K562 (cell line): ENCODE results near the gene GPRIN1. TPM values are rescaled to one million over a fixed set of nuclear protein-coding genes. Genes with fewer than 3 reads are reported as not detected.

Source experiments
- ATAC-seq: fragments of 200-7000 bp; cut with Tn5 transposase; 3 replicates; pipeline ENCODE4 v1.9.1; 2020; ENCODE audit warnings: moderate library complexity
- BruUV-seq: library from RNA; stranded (reverse); fragments of 400-500 nt; replicated peaks from 2 replicates; lab custom pipeline; 2021; lab: Mats Ljungman, UMichigan
- CTCF ChIA-PET: fragments of 300-600 bp; formaldehyde crosslinking; extraction: SDS; loops from one replicate; lab custom pipeline; 2021; ENCODE audit warnings: low intra/inter-chr PET ratio; lab: Yijun Ruan, JAX
- POLR2A ChIA-PET: fragments of 300-600, 350-650 bp; sonication (Branson Sonifier 250); formaldehyde crosslinking; extraction: SDS; loops from one replicate; lab custom pipeline; 2021; ENCODE audit warnings: antibody characterized with exemption, inconsistent platforms; lab: Yijun Ruan, JAX
- DNase-seq, 4 experiments: peaks; one replicate each; pipeline versions ENCODE4 v3.0.0 to v3.0.0-alpha.2; 2011 to 2018; ENCODE audit warnings: low spot score in 3 of 4, mixed read lengths in 3 of 4; ENCODE audit errors: extremely low read depth in 1 of 4
- FAIRE-seq: peaks from 2 replicates; lab custom pipeline; 2011; peaks lifted over from hg19 to GRCh38; lab: Jason Lieb, UNC
- H2AFZ ChIP-seq: 2 replicates; pipeline ENCODE4 v1.6.0; 2011; ENCODE audit warnings: low read depth, low read length, control low read depth, inconsistent platforms
- H3K27ac ChIP-seq: fragments of 200-600 bp; 3 replicates; pipeline ENCODE4 v1.8.0; 2011; ENCODE audit warnings: low read depth, mild to moderate bottlenecking, control low read depth, inconsistent platforms, low read length, moderate library complexity, mixed read lengths; ENCODE audit errors: extremely low read depth
- H3K27me3 ChIP-seq, 2 experiments: fragments of 300-600 bp in 1 of 2; 2 replicates in 1 of 2; 3 replicates in 1 of 2; pipeline versions ENCODE4 v1.6.0 to v1.8.0; 2011; ENCODE audit warnings: inconsistent platforms in 2 of 2, low read length in 2 of 2, mild to moderate bottlenecking in 1 of 2, mixed read lengths in 1 of 2, moderate library complexity in 1 of 2; ENCODE audit not compliant: control insufficient read depth in 2 of 2, insufficient read depth in 2 of 2
- H3K36me3 ChIP-seq: fragments of 300-600 bp; 3 replicates; pipeline ENCODE4 v1.8.0; 2011; ENCODE audit warnings: mild to moderate bottlenecking, low read length, inconsistent platforms; ENCODE audit not compliant: control insufficient read depth, insufficient read depth
- H3K4me1 ChIP-seq, 2 experiments: fragments of 200-600 bp in 1 of 2; replicated peaks in 1 of 2; 2 replicates in 1 of 2; 3 replicates in 1 of 2; pipeline versions ENCODE4 v1.5.1 to v1.8.0; 2011; ENCODE audit warnings: inconsistent platforms in 2 of 2, low read length in 2 of 2, mild to moderate bottlenecking in 1 of 2, mixed read lengths in 1 of 2, moderate library complexity in 1 of 2; ENCODE audit not compliant: control insufficient read depth in 2 of 2, insufficient read depth in 2 of 2
- H3K4me2 ChIP-seq: 2 replicates; pipeline ENCODE4 v1.6.1; 2011; ENCODE audit warnings: low read length, control low read depth, inconsistent platforms, mixed read lengths; ENCODE audit not compliant: insufficient read depth
- H3K4me3 ChIP-seq: fragments of 200-600 bp; sonication (generic), shearing (Covaris generic); 2 replicates; pipeline ENCODE4 v1.5.1; 2016; ENCODE audit warnings: control low read depth, inconsistent platforms
- H3K79me2 ChIP-seq: fragments of 200-600 bp; 3 replicates; pipeline ENCODE4 v1.8.0; 2011; ENCODE audit warnings: low read length, inconsistent platforms; ENCODE audit not compliant: control insufficient read depth, insufficient read depth
- H3K9ac ChIP-seq, 2 experiments: 2 replicates each; pipeline versions ENCODE4 v1.6.0 to v1.6.1; 2011; ENCODE audit warnings: low read depth in 2 of 2, low read length in 2 of 2, control low read depth in 1 of 2, inconsistent platforms in 1 of 2, mild to moderate bottlenecking in 1 of 2, mixed read lengths in 1 of 2; ENCODE audit not compliant: insufficient read depth in 1 of 2
- H3K9me1 ChIP-seq: one replicate; pipeline ENCODE4 v1.6.0; 2011; ENCODE audit warnings: inconsistent platforms, mild to moderate bottlenecking, low read length, moderate library complexity; ENCODE audit not compliant: control insufficient read depth, insufficient read depth
- H3K9me3 ChIP-seq: replicated peaks from 2 replicates; pipeline ENCODE4 v1.5.1; 2011; ENCODE audit warnings: low read depth, low read length, inconsistent platforms; ENCODE audit not compliant: control insufficient read depth, insufficient read depth
- H4K20me1 ChIP-seq: replicated peaks from 2 replicates; pipeline ENCODE4 v1.6.1; 2011; ENCODE audit warnings: low read length, inconsistent platforms, mixed read lengths; ENCODE audit not compliant: control insufficient read depth, insufficient read depth
- JUND ChIP-seq, 2 experiments: IDR thresholded peaks; 2 replicates in 1 of 2; 3 replicates in 1 of 2; pipeline ENCODE4 v1.6.1; 2011; ENCODE audit warnings: borderline replicate concordance in 2 of 2, low read depth in 2 of 2, low read length in 2 of 2, improper control_type of control experiment in 1 of 2, missing biosample characterization in 1 of 2, missing genetic modification characterization in 1 of 2, missing genetic modification reagents in 1 of 2
- NFYB ChIP-seq: IDR thresholded peaks from 2 replicates; pipeline ENCODE4 v1.6.1; 2011; ENCODE audit warnings: mild to moderate bottlenecking, moderate library complexity; ENCODE audit not compliant: insufficient read length; ENCODE audit errors: extremely low read depth
- RBFOX2 ChIP-seq: fragments of 200-400 bp; formaldehyde crosslinking; IDR thresholded peaks from 2 replicates; pipeline ENCODE4 v1.6.1; 2017; ENCODE audit warnings: low read depth, mild to moderate bottlenecking, low read length, moderate library complexity
- WGBS: fragments of 100-300 bp; shearing (Covaris generic); methylation state at CpG from one replicate; pipeline ENCODE4 v1.1.6; 2016; ENCODE audit warnings: low coverage, mixed read lengths; ENCODE audit not compliant: insufficient coverage; ENCODE audit errors: missing lambda C conversion rate; 5-methylcytosine and 5-hydroxymethylcytosine counted together
- in situ Hi-C: fragments of 300-500 bp; cut with MboI; formaldehyde crosslinking; loops from 4 replicates; pipeline ENCODE4 v1.15.0; 2018; ENCODE audit warnings: inconsistent platforms, mixed read lengths
- intact Hi-C: fragments of 100-400 bp; cut with micrococcal nuclease; formaldehyde crosslinking; loops from 2 replicates; pipeline ENCODE4 v1.14.2; 2022
- polyA plus RNA-seq, 8 experiments: library from polyadenylated mRNA; depleted of rRNA in 4 of 8; stranded (reverse) in 5 of 8; unstranded in 3 of 8; fragments of >200 nt; fragmentation: Nextera tagmentation in 2 of 8; fragmentation: Illumina TruSeq in 1 of 8; extraction: Ambion mirVana in 2 of 8; extraction: Trizol in 1 of 8; gene quantifications; 2 replicates each; pipeline versions ENCODE4 v1.2.1 to v1.2.3, GENCODE V29; 2011 to 2014; ENCODE audit warnings: inconsistent platforms in 1 of 8, missing spikeins in 1 of 8
- total RNA-seq, 7 experiments: library from RNA; depleted of rRNA in 6 of 7; stranded (reverse); fragments of >200 nt in 6 of 7; fragmentation: Illumina TruSeq in 2 of 7; extraction: Trizol in 2 of 7; gene quantifications; 2 replicates each; pipeline versions ENCODE4 v1.2.1 to v1.2.3, GENCODE V29; 2011 to 2021; ENCODE audit warnings: low replicate concordance in 1 of 7
- TF ChIP-seq, protein P1 (sequence below): fragments of 250-450 bp; sonication (Bioruptor Pico); IDR thresholded peaks from 2 replicates; pipeline ENCODE4 v1.4.0; 2020; ENCODE audit warnings: borderline replicate concordance

The GPRIN1 gene
- total and polyA plus RNA-seq, 9 of the 15 experiments (the other 6 are each of a cell fraction or from before 2014, with no cell fraction given), result 0.15 to 11.6 (median 4.4) TPM

DNA sequence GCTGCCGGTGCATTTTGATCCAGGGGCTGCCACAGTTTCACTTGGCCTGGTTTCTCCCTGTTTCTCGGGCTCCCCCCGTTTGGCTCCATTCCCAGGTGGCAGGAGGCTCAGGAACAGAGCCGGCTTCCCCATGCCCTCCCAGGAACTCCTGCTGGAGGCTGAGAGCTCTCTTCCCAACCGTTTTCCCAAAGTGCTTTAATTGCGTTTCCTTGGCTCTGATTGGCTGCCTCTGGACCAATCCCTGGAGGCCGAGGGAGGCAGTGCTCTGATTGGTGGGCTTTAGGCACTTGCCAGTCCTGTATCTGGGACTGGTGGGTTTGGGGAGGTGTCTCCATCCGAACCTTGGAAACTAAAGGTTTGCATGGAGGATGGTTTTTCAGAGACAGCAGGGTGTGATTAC lies 42.2 kb upstream of the GPRIN1 start:
- Histone ChIP-seq H2AFZ (no peak overlapping the region), H4K20me1 (peaks cover 19% of the 10 kb centered on the region)
- no peak for ATAC-seq
- no peak for TF ChIP-seq JUND (IDR thresholded peaks at IDR 0.05; ENCODE audit: borderline replicate concordance, low read depth, low read length)
- no peak for TF ChIP-seq JUND (tag; IDR thresholded peaks at IDR 0.05; ENCODE audit: borderline replicate concordance, low read depth, low read length)
- peak; percentile 67 for TF ChIP-seq NFYB
- TF ChIP-seq, all 486 proteins: peak for 1
- H3K4me1 ChIP-seq, result peaks cover 26 to 63% of the 10 kb centered on the region in 2 experiments
- peaks cover 45% of the 10 kb centered on the region for H3K79me2 ChIP-seq
- no peaks in the 10 kb centered on the region for H3K27me3 ChIP-seq
- H3K9me1 ChIP-seq, result peaks cover 19% of the 10 kb centered on the region
- ChIA-PET CTCF (no interaction called here), POLR2A (interaction anchor here (0.8 to 0.9 kb wide), 2 partner anchors 35 to 59 kb away, joined by 3 to 4 read pairs; no protein-coding TSS in a partner anchor)
- FAIRE-seq (peak; percentile 54), DNase-seq (peak in 3 of 4 experiments; percentile 79 to 88 (median 87))
- WGBS, result 80% methylated on average over 8 of the region's 8 CpGs
- no peak overlapping the region for H3K4me2 ChIP-seq
- H3K27ac ChIP-seq, result no peak overlapping the region
- H3K4me3 ChIP-seq, result no peak overlapping the region
- H3K9ac ChIP-seq, result no peak overlapping the region
- intact Hi-C loops (no loop called here), in situ Hi-C loops (no loop called here)
- H3K36me3 ChIP-seq, result peaks cover 32% of the 10 kb centered on the region; the same call in 2 of the 3 replicates
- no peaks in the 10 kb centered on the region for H3K9me3 ChIP-seq
- no TSS peak for BruUV-seq

DNA sequence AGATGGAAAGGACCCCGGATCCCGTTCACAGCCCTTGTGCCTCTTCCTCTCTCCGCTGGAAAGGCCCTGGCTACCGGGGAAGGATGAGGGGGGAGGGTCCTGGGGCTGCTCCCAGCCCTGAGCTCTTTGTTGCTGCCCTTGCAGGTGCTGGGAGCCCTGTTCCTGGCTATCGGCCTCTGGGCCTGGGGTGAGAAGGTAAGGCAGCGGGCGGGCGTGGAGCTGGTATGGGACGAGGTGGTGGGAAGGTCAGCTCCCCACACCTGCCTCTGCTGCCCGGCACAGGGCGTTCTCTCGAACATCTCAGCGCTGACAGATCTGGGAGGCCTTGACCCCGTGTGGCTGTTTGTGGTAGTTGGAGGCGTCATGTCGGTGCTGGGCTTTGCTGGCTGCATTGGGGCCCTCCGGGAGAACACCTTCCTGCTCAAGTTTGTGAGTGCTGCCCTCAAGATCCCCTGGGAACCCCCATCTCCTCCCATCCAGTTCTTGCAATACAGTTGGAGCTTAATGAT lies 41.6 kb upstream of the GPRIN1 start:
- CTCF ChIA-PET, result no interaction called here
- Histone ChIP-seq H2AFZ (no peak overlapping the region), H3K9ac (peak overlapping the region in 1 of 2 experiments; percentile 22; a peak in 1 of 4 replicates), H3K9me3 (no peaks in the 10 kb centered on the region), H3K36me3 (peaks cover 26% of the 10 kb centered on the region; the same call in 2 of the 3 replicates), H3K27me3 (no peaks in the 10 kb centered on the region), H4K20me1 (peaks cover 19% of the 10 kb centered on the region), H3K27ac (no peak overlapping the region), H3K9me1 (peaks cover 19% of the 10 kb centered on the region), H3K4me3 (no peak overlapping the region), H3K4me2 (no peak overlapping the region), H3K4me1 (peaks cover 30 to 63% of the 10 kb centered on the region in 2 experiments), H3K79me2 (peaks cover 45% of the 10 kb centered on the region)
- no peak for DNase-seq
- intact Hi-C loops (no loop called here), in situ Hi-C loops (no loop called here)
- no peak for ATAC-seq
- no peak for FAIRE-seq
- POLR2A ChIA-PET, result interaction anchor here (0.9 kb wide), 1 partner anchor 59 kb away, joined by 4 read pairs; no protein-coding TSS in a partner anchor
- BruUV-seq, result no TSS peak
- WGBS, result 82% methylated on average over 16 of the region's 17 CpGs
- TF ChIP-seq, protein P1, sequence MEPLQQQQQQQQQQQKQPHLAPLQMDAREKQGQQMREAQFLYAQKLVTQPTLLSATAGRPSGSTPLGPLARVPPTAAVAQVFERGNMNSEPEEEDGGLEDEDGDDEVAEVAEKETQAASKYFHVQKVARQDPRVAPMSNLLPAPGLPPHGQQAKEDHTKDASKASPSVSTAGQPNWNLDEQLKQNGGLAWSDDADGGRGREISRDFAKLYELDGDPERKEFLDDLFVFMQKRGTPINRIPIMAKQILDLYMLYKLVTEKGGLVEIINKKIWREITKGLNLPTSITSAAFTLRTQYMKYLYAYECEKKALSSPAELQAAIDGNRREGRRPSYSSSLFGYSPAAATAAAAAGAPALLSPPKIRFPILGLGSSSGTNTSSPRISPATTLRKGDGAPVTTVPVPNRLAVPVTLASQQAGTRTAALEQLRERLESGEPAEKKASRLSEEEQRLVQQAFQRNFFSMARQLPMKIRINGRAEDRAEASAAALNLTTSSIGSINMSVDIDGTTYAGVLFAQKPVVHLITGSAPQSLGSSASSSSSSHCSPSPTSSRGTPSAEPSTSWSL, result no peak
- peak; percentile 26; the same call in 1 of the 2 replicates for TF ChIP-seq RBFOX2
